Breast epithelium (tissue), 3 donors: ENCODE measurements around the gene AVPR1B.
"Not testable (repeated sequence)": the region's sequence is repeated elsewhere in the genome, so short reads cannot be mapped to it uniquely, and the experiment has no call there.

Source experiments
- POLR2A ChIP-seq: fragments of 450-650 bp; IDR thresholded peaks from one replicate; pipeline ENCODE4 v1.6.1; 2016; ENCODE audit warnings: antibody characterized with exemption, mild to moderate bottlenecking, moderate library complexity
- TF ChIP-seq, protein P1 (sequence below), 3 donors: fragments of 450-650 bp; IDR thresholded peaks; one replicate each; pipeline ENCODE4 v1.5.1; 2016 to 2017; ENCODE audit warnings: antibody characterized with exemption in 3 of 3, mild to moderate bottlenecking in 3 of 3, moderate library complexity in 3 of 3

- TF ChIP-seq, protein P1, sequence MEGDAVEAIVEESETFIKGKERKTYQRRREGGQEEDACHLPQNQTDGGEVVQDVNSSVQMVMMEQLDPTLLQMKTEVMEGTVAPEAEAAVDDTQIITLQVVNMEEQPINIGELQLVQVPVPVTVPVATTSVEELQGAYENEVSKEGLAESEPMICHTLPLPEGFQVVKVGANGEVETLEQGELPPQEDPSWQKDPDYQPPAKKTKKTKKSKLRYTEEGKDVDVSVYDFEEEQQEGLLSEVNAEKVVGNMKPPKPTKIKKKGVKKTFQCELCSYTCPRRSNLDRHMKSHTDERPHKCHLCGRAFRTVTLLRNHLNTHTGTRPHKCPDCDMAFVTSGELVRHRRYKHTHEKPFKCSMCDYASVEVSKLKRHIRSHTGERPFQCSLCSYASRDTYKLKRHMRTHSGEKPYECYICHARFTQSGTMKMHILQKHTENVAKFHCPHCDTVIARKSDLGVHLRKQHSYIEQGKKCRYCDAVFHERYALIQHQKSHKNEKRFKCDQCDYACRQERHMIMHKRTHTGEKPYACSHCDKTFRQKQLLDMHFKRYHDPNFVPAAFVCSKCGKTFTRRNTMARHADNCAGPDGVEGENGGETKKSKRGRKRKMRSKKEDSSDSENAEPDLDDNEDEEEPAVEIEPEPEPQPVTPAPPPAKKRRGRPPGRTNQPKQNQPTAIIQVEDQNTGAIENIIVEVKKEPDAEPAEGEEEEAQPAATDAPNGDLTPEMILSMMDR (IDR thresholded peaks at IDR 0.05): not testable (repeated sequence)
- not testable (repeated sequence) for TF ChIP-seq POLR2A
These were observed 53.2 kb downstream of the AVPR1B start for GRCh38 chr1:206064001-206064400.
